OCI-LY3 (cell line): ENCODE data around the gene POLR2E.

Source experiments
- CTCF ChIP-seq: fragments of 200-600, 300-600 bp; sonication (generic); IDR thresholded peaks from 2 replicates; pipeline ENCODE4 v1.5.1; 2014; ENCODE audit warnings: antibody characterized with exemption, low read length, low read depth
- EZH2phosphoT487 ChIP-seq: fragments of 200-600 bp; shearing (Covaris generic); IDR thresholded peaks from 2 replicates; pipeline ENCODE4 v1.6.1; 2018; ENCODE audit warnings: antibody characterized with exemption, mixed run types, low read depth

DNA sequence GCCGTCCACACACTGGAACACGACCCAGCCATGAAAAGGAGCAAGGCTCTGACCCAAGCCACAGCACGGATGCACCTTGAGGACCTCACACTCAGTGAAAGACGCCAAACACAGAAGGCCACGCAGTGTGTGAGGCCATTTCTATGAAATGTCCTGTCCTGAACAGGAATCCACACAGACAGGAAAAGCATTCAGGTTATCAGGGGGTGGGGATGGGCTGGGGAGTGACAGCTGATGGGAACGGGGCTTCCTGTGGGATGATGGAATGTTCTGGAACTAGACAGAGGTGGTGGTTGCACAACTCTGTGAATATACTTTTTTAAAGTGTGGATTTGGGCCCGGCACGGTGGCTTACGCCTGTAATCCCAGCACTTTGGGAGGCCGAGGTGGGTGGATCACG is 39.3 kb upstream of the POLR2E start:
- TF ChIP-seq EZH2phosphoT487, result no peak
- TF ChIP-seq CTCF, result no peak
